Ovary (tissue), 9 donors: ENCODE measurements around the gene WDR36. TPM values are rescaled to one million over a fixed set of nuclear protein-coding genes. Genes with fewer than 3 reads are reported as not detected.

Source experiments
- DNase-seq, 5 donors: peaks; one replicate each; pipeline ENCODE4 v3.0.0-alpha.2; 2019 to 2020
- H3K27ac ChIP-seq, 2 donors: fragments of 200-600 bp; one replicate each; pipeline versions ENCODE4 v1.5.1 to v1.8.0; 2019 to 2022
- H3K27me3 ChIP-seq: fragments of 200-600 bp; one replicate; pipeline ENCODE4 v1.8.0; 2022
- H3K36me3 ChIP-seq: fragments of 200-600 bp; sonication (generic); one replicate; pipeline ENCODE4 v1.5.1; 2019
- H3K4me1 ChIP-seq: one replicate; pipeline ENCODE4 v1.8.1; 2013; ENCODE audit warnings: mild to moderate bottlenecking, moderate library complexity; ENCODE audit not compliant: insufficient read depth
- H3K4me3 ChIP-seq: fragments of 200-600 bp; sonication (generic); one replicate; pipeline ENCODE4 v1.5.1; 2017
- H3K9me3 ChIP-seq, 2 donors: fragments of 200-600 bp in 1 of 2; sonication (generic) in 1 of 2; one replicate each; pipeline versions ENCODE4 v1.5.1 to v1.8.1; 2013 to 2019; ENCODE audit warnings: mild to moderate bottlenecking in 1 of 2, moderate library complexity in 1 of 2
- CTCF ChIP-seq, 3 donors: fragments of 450-650 bp in 2 of 3; fragments of 200-600 bp in 1 of 3; IDR thresholded peaks; one replicate each; pipeline versions ENCODE4 v1.5.1 to v1.8.0; 2016 to 2022; ENCODE audit warnings: antibody characterized with exemption in 3 of 3, mild to moderate bottlenecking in 1 of 3
- EP300 ChIP-seq: sonication (generic); formaldehyde crosslinking; IDR thresholded peaks from one replicate; pipeline ENCODE4 v1.6.1; 2017; ENCODE audit warnings: antibody characterized with exemption
- POLR2A ChIP-seq: fragments of 450-650 bp; IDR thresholded peaks from one replicate; pipeline ENCODE4 v1.6.1; 2017; ENCODE audit warnings: antibody characterized with exemption, mild to moderate bottlenecking, moderate library complexity
- WGBS, 3 donors: extraction: QIAGEN DNeasy Blood & Tissue Kit in 1 of 3; methylation state at CpG; one replicate each; pipeline versions ENCODE4 v1.1.5 to v1.1.7; 2013 to 2017; 5-methylcytosine and 5-hydroxymethylcytosine counted together
- intact Hi-C, 4 donors: fragments of 100-400 bp; cut with DNase I; formaldehyde crosslinking; loops; one replicate each; pipeline versions ENCODE4 v1.11.0 to v1.15.1; 2022 to 2023
- polyA plus RNA-seq, 2 donors: library from polyadenylated mRNA; stranded (reverse); fragments of 200-250 nt in 1 of 2; fragments of 350-450 nt in 1 of 2; fragmentation: Illumina TruSeq in 1 of 2; extraction: RNeasy Lipid Tissue Mini Kit (QIAGEN cat#74804) in 1 of 2; gene quantifications; one replicate each; pipeline ENCODE4 v1.2.3, GENCODE V29; 2013 to 2014
- total RNA-seq, 7 donors: library from RNA; depleted of rRNA in 2 of 7; stranded (reverse); fragments of >200 nt in 2 of 7; fragmentation: NEBNext Ultra II Directional in 3 of 7; extraction: Animal tissue kit (Norgen Biotek cat#: 25700) in 3 of 7; gene quantifications; one replicate each; pipeline versions ENCODE4 v1.1.0 to v1.2.4, GENCODE V29; 2016 to 2023
- donor health status: DM: no; HTN: no; CAD: no; lungs with moderate emphysema.
- donor health status: DM: no; HTN: no; CAD: no.
- donor health status: Bipolar disorder and iron deficiency.
- donor health status: DM: yes; HTN: yes; CAD: no.
- donor health status: DM: no; HTN: no; CAD: no.
- donor health status: DM: yes; HTN: yes; CAD: no.

The WDR36 gene
- total and polyA plus RNA-seq, 9 donors: 7.0 to 36.9 (median 24.9) TPM

- Histone ChIP-seq H3K36me3 (no peaks in the 10 kb centered on the region), H3K27ac (no peak overlapping the region), H3K27me3 (no peaks in the 10 kb centered on the region), H3K4me1 (peaks cover 11% of the 10 kb centered on the region), H3K9me3 (no peaks in the 10 kb centered on the region), H3K4me3 (no peak overlapping the region)
- WGBS, 3 donors: 93 to 96% (median 95%) methylated on average over 3 of the region's 3 CpGs
- no peak for DNase-seq
- TF ChIP-seq POLR2A: no peak
- TF ChIP-seq EP300: no peak
- TF ChIP-seq CTCF (IDR thresholded peaks at IDR 0.05): no peak
- intact Hi-C loops: no loop called here
Measured at GRCh38 chr5:111129938-111130337, 37.8 kb downstream of the WDR36 start.

- no peak for DNase-seq
- Histone ChIP-seq H3K36me3 (no peaks in the 10 kb centered on the region), H3K9me3 (no peaks in the 10 kb centered on the region), H3K4me1 (peaks cover 14% of the 10 kb centered on the region), H3K27me3 (no peaks in the 10 kb centered on the region), H3K4me3 (no peak overlapping the region), H3K27ac (no peak overlapping the region)
- intact Hi-C loops: no loop called here
- WGBS, 3 donors: 45 to 87% (median 75%) methylated on average over 2 of the region's 2 CpGs
- no peak for TF ChIP-seq EP300
- TF ChIP-seq POLR2A: no peak
- no peak for TF ChIP-seq CTCF (IDR thresholded peaks at IDR 0.05)
Measured at GRCh38 chr5:111131356-111131755, 39.2 kb downstream of the WDR36 start.

- Histone ChIP-seq H3K4me1 (peaks cover 14% of the 10 kb centered on the region), H3K9me3 (no peaks in the 10 kb centered on the region), H3K27me3 (no peaks in the 10 kb centered on the region), H3K36me3 (no peaks in the 10 kb centered on the region), H3K4me3 (no peak overlapping the region), H3K27ac (no peak overlapping the region)
- DNase-seq: no peak
- intact Hi-C loops: no loop called here
- WGBS, 3 donors: 22 to 25% (median 24%) methylated on average over 1 of the region's 1 CpG
- TF ChIP-seq EP300: no peak
- no peak for TF ChIP-seq POLR2A
- TF ChIP-seq CTCF (IDR thresholded peaks at IDR 0.05): no peak
Measured at GRCh38 chr5:111132076-111132475, 39.9 kb downstream of the WDR36 start.

GRCh38 chr5:111132731-111133435, 40.7 kb downstream of the WDR36 start:
- peaks cover 14% of the 10 kb centered on the region for H3K4me1 ChIP-seq
- no peaks in the 10 kb centered on the region for H3K27me3 ChIP-seq
- H3K9me3 ChIP-seq: no peaks in the 10 kb centered on the region
- H3K4me3 ChIP-seq: no peak overlapping the region
- WGBS, 3 donors: 88 to 97% (median 91%) methylated on average over 1 of the region's 1 CpG
- no peak for DNase-seq
- no peak for TF ChIP-seq POLR2A
- TF ChIP-seq CTCF (IDR thresholded peaks at IDR 0.05): no peak
- TF ChIP-seq EP300: no peak
- H3K27ac ChIP-seq: peak overlapping the region in 1 of 2 donors; percentile 10
- no peaks in the 10 kb centered on the region for H3K36me3 ChIP-seq
- intact Hi-C loops: no loop called here
